GM04504 (cell line): ENCODE measurements around the gene PRDM2.

Experiments used
- DNase-seq: peaks from one replicate; pipeline ENCODE4 v3.0.0-alpha.2; 2012; ENCODE audit warnings: low read depth

Gene PRDM2

DNA sequence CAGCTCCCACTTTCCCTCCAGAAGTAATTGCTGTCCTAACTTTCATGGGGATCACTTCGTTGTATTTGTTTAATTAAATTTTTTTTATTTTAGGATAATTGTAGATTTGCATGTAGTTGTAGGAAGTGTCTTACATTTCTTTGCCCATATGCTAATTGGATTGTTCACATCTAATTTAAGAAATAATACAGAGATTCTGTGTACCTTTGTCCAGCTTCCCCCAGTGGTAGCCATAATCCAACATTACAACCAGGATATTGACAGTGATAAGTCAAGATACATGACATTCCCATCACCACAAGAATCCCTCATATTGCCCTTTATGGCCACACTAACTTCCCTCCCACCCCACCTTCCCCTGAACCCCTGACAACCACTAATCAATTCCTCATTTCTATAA is 136.6 kb downstream of the PRDM2 start:
- DNase-seq: no peak

DNA sequence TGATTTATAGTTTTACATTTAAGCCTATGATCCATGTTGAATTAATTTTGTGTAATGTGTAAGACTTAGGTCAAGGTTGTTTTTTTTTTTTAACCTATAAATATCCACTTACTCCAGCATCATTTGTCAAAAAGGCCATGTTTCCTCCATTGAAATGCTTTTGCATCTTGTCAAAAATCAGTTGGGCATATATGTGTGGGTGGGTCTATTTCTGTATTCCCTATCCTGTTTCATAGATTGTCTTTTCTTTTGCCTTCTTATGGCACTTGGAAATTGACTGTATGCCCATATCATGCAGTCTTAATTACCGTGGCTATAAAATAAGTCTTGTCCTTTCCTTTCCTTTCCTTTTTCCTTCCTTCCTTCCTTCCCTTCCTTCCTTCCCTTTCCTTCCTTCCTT is 138.2 kb downstream of the PRDM2 start:
- no peak for DNase-seq

DNA sequence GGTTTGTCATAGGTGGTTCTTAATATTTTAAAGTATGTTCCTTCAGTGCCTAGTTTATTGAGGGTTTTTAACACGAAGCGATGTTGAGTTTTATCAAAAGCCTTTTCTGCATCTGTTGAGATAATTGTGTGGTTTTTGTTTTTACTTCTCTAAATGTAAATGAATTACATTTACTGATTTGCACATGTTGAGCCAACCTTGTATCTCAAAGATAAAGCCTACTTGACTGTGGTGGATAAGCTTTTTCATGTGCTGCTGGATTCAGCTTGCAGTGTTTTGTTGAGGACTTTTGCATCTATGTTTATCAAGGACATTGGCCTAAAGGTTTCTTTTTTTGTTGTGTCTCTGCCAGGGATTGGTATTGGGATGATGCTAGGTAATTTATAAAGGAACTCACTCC is 142.5 kb downstream of the PRDM2 start:
- no peak for DNase-seq

DNA sequence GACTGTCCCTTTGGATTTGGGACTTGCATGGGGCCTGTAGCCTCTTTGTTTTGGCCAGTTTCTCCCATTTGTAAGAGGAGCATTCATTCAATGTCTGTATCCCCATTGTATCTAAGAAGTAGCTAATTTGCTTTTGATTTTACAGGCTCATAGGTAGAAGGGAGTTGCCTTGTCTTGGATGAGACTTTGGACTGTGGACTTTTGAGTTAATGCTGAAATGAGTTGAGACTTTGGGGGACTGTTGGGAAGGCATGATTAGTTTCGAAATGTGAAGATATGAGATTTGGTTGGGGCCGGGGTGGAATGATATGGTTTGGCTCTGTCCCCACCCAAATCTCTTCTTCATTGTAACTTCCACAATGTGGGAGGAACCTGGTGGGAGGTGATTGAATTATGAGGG is 151.7 kb downstream of the PRDM2 start:
- no peak for DNase-seq

DNA sequence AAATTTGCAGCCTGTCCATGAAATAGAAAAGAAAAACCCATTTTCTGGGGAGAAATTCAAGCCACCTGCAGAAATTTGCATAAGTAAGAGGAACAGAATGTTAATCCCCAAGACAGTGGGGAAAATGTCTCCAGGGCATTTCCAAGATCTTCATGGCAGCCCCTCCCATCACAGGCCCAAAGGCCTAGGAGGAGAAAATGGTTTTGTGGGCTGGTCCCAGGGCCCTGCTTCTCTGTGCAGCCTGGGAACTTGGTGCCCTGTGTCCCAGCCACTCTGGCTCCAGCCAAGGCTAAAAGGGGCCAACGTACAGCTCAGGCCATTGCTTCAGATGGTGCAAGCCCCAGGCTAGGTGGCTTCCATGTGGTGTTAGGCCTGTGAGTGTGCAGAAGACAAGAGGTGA is 155.6 kb downstream of the PRDM2 start:
- DNase-seq: no peak

DNA sequence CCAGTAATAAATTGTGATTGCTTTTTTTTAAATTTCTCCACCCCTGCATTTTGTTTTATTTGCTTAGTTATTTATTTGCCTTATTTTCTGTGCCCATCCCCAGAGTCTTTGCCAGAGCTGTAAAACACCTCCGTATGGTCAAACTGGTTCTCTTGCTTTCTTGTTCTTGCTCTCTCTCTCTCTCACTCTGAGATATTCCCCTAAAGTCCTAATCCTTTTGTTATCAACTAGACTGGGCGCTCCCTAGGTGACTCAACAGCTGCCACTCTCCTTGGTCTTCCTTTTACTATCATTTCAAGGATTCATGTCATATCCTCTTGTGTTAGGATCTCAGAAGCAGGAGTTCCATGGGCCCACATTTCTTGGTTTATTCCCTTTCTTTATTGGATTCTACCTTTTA is 160.0 kb downstream of the PRDM2 start:
- no peak for DNase-seq

DNA sequence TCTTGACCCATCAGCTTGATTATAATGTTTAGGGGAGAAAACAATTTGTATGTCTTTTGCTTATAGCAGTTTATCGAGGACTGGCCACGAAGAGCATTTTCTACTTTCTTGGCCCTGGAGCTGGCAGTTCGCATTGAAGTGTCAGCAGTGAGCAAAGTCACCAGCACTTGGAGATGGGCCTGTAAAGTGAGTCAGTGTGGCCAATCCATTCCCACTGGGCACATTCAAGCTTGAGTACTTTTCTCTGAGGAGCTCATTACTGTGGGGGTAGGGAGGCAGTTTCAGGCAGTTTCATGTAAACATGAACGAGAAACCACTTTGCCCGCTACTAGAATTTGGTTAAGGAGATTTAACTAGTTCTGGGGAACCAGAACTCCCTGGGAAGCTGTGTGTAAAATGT is 164.8 kb downstream of the PRDM2 start:
- DNase-seq: no peak

DNA sequence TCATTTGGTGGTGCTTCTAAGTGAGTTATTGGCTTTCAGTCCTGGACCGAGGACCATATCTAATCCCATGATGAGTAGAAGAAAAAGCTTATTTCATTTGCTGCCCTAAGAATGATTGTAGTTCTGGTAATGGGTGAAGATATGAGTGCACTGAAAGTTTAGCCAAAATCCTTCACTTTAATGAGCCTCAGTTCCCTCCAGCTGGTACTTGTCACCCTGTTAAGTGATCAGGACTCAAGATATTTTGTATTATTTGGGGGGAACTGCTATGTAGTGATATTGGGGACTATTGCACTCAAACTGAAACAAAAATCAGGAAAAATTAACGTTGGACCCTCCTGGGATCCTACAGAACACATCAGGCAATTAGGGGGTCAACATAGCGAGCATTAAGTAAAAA is 165.9 kb downstream of the PRDM2 start:
- no peak for DNase-seq

DNA sequence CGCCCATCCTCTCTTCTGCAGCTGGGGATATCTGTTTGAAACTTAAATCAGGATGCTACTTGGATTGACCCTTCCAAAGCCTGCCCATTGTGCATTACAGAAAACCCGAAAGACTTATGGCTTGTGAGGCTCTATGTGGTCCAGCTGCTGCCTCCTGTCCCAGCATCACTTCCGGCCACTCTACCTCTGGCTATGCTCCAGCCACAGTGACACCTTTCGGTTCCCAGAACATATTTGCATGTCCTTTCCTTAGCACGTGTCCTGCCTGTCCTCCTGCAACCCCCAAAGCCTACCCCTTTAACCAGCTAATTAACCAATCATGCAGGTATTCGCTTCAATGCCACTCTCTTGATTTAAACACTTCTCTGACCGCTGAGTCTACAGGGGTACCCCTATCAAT is 167.6 kb downstream of the PRDM2 start:
- no peak for DNase-seq

DNA sequence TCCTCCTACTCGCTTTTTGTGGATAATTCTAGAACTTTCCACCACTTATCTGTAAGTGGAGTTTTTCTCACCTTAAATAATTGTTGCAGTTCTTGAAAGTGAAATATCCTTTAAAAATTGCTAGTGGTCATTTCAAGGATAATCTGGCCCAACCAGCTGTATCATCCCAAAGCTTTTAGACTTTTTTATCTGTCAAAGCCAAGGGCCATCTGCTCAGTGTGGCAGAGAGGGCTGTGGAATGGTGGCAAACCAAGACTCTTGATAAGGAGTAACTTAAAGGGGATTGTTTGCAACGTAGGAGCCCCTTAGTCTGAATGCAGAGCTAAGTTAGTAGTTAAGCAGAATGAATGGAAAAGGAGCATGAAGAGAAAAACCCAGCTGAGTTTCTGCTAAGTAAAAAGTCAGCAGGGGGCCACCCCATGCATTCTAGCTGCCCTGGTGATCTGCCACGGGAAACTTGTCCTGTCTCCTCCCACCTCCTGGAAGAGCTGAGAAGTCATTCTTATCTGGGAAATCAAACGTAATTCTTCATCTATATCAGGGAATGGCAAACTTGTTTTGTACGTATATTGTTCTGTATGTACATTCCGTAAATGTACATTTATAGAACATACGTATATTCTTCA is 169.3 kb downstream of the PRDM2 start:
- no peak for DNase-seq

DNA sequence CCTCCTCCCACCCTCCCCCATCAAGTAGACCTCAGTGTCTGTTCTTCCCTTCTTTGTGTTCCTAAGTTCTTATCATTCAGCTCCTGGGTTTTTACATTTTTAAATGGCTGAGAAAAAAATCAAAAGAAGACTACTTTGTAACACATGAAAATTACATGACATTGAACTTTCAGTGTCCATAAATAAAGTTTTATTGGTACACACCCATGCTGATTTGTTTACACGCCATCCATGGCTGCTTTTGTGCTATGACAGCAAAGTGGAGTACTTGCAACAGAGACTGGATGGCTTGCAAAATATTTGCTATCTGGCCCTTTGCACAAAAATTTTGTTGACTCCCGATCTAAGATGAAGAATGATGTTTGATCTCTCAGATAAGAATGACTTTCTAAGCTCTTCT is 171.4 kb downstream of the PRDM2 start:
- DNase-seq: no peak

DNA sequence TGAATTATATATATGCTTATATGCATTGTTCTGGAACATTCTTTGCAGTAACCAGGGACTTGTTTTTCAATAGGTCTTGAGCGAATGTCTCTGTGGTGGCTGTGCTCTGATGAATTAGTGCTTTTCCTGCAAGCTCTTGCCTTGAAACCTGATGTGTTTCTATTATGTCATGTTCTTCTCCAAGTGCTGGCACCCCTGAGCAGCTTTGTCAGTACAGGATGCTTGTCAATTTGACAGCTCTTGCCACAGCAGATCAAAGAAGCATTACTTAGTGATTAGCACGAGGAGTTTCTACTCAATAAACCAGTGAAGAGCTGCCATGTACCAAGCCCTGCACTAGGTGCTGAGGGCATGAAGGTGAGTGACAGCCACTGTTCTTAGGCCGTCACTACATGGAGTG is 171.9 kb downstream of the PRDM2 start:
- DNase-seq: no peak

DNA sequence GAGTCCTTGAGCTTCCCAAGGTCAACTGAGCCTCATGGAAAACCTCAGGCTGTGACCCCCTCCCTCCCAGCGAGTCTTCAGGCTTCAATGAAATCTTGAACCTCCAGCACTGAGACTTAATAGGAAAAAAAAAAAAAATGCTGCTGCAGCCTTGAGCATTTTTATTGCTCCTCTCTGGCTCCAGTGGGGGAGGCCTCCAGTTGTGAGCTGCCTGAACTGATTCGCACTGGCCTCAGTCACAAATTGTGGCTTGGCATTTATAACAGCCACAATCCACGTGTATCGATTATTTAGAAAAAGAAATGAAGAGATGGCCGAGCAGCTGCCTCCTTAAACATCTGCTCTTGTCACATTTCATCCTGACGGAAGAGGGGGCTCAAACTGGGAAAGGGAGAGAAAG is 173.0 kb downstream of the PRDM2 start:
- no peak for DNase-seq
